H1 (cell line): ENCODE data around the gene PALM3. TPM values are rescaled to one million over a fixed set of nuclear protein-coding genes. Genes with fewer than 3 reads are reported as not detected.
A peak's percentile ranks its signal among the peaks of the same experiment; 100 is the strongest.

ENCODE experiments used
- CTCF ChIA-PET: fragments of 300-600 bp; sonication (Branson Sonifier 250); formaldehyde crosslinking; loops from one replicate; lab custom pipeline; 2021; ENCODE audit not compliant: partially characterized antibody; lab: Charles Lee
- POLR2A ChIA-PET: fragments of 300-600 bp; sonication (Branson Sonifier 250); formaldehyde crosslinking; loops from one replicate; lab custom pipeline; 2021; ENCODE audit warnings: inconsistent platforms; ENCODE audit not compliant: partially characterized antibody; lab: Charles Lee
- DNase-seq, 2 experiments: peaks; one replicate each; pipeline versions ENCODE4 v3.0.0 to v3.0.0-alpha.2; 2010 to 2022; ENCODE audit warnings: low spot score in 2 of 2, low read depth in 1 of 2, mixed read lengths in 1 of 2
- FAIRE-seq: peaks from 2 replicates; lab custom pipeline; 2011; peaks lifted over from hg19 to GRCh38; lab: Jason Lieb, UNC
- H2AFZ ChIP-seq: 2 replicates; pipeline ENCODE4 v1.8.1; 2012; ENCODE audit warnings: low read length, inconsistent platforms
- H2AK5ac ChIP-seq: 2 replicates; pipeline ENCODE4 v1.6.1; 2013; ENCODE audit warnings: low read depth, low read length
- H2BK120ac ChIP-seq: replicated peaks from 2 replicates; pipeline ENCODE3; 2013; ENCODE audit warnings: low read depth, low read length, inconsistent platforms
- H2BK12ac ChIP-seq: 2 replicates; pipeline ENCODE4 v1.6.1; 2013; ENCODE audit warnings: low read depth, low read length
- H2BK15ac ChIP-seq: 2 replicates; pipeline ENCODE4 v1.6.1; 2013; ENCODE audit warnings: low read length
- H2BK20ac ChIP-seq: 2 replicates; pipeline ENCODE4 v1.6.1; 2013; ENCODE audit warnings: low read length
- H2BK5ac ChIP-seq: 2 replicates; pipeline ENCODE4 v1.6.1; 2013; ENCODE audit warnings: low read depth, low read length
- H3K14ac ChIP-seq: 2 replicates; pipeline ENCODE4 v1.6.1; 2013; ENCODE audit warnings: inconsistent platforms; ENCODE audit not compliant: insufficient read length
- H3K18ac ChIP-seq: 2 replicates; pipeline ENCODE4 v1.6.1; 2013; ENCODE audit warnings: low read length; ENCODE audit errors: extremely low read depth
- H3K23ac ChIP-seq: 2 replicates; pipeline ENCODE4 v1.6.1; 2013; ENCODE audit warnings: inconsistent platforms; ENCODE audit not compliant: insufficient read length
- H3K23me2 ChIP-seq: 2 replicates; pipeline ENCODE4 v1.6.1; 2013; ENCODE audit warnings: low read depth, low read length
- H3K27ac ChIP-seq: 2 replicates; pipeline ENCODE4 v1.6.1; 2011; ENCODE audit warnings: low read depth, low read length, inconsistent platforms
- H3K27me3 ChIP-seq, 4 experiments: replicated peaks in 1 of 4; 1 replicate in 1 of 4; 2 replicates in 3 of 4; pipeline versions ENCODE4 v1.6.1 to v1.8.1; 2011 to 2013; ENCODE audit warnings: low read length in 3 of 4, mild to moderate bottlenecking in 3 of 4, inconsistent platforms in 2 of 4, mixed read lengths in 2 of 4, moderate library complexity in 1 of 4; ENCODE audit not compliant: control insufficient read depth in 3 of 4, insufficient read depth in 3 of 4; ENCODE audit errors: extremely low read depth in 1 of 4
- H3K36me3 ChIP-seq, 4 experiments: 2 replicates each; pipeline versions ENCODE4 v1.6.1 to v1.8.1; 2011 to 2013; ENCODE audit warnings: mild to moderate bottlenecking in 4 of 4, low read length in 3 of 4, moderate library complexity in 2 of 4, control low read depth in 1 of 4, inconsistent platforms in 1 of 4; ENCODE audit not compliant: insufficient read depth in 4 of 4, control insufficient read depth in 2 of 4
- H3K4ac ChIP-seq: replicated peaks from 2 replicates; pipeline ENCODE3; 2013; ENCODE audit warnings: low read length, low read depth, mixed read lengths, inconsistent platforms; ENCODE audit not compliant: insufficient read length
- H3K4me1 ChIP-seq, 4 experiments: replicated peaks in 1 of 4; 1 replicate in 1 of 4; 2 replicates in 3 of 4; pipeline versions ENCODE4 v1.6.1 to v1.8.1; 2011 to 2013; ENCODE audit warnings: low read length in 3 of 4, inconsistent platforms in 2 of 4, mixed read lengths in 1 of 4; ENCODE audit not compliant: insufficient read depth in 4 of 4, control insufficient read depth in 3 of 4
- H3K4me2 ChIP-seq, 2 experiments: 2 replicates each; pipeline versions ENCODE4 v1.6.1 to v1.8.1; 2011 to 2013; ENCODE audit warnings: low read depth in 2 of 2, low read length in 2 of 2, control low read depth in 1 of 2, inconsistent platforms in 1 of 2, mild to moderate bottlenecking in 1 of 2; ENCODE audit not compliant: insufficient read depth in 1 of 2
- H3K4me3 ChIP-seq, 4 experiments: fragments of 200-600, 300-600 bp in 1 of 4; sonication (generic), shearing (Covaris generic), sonication (Bioruptor Twin) in 1 of 4; 2 replicates each; pipeline versions ENCODE4 v1.5.1 to v1.8.1; 2011 to 2016; ENCODE audit warnings: low read length in 4 of 4, low read depth in 3 of 4, control low read depth in 2 of 4, inconsistent platforms in 2 of 4, mild to moderate bottlenecking in 2 of 4, mixed read lengths in 1 of 4, moderate library complexity in 1 of 4; ENCODE audit not compliant: insufficient read depth in 2 of 4; ENCODE audit errors: extremely low read depth in 1 of 4
- H3K56ac ChIP-seq: replicated peaks from 2 replicates; pipeline ENCODE3; 2013; ENCODE audit warnings: low read depth, mild to moderate bottlenecking, mixed read lengths, low read length, inconsistent platforms; ENCODE audit not compliant: insufficient read length
- H3K79me1 ChIP-seq: 2 replicates; pipeline ENCODE4 v1.6.1; 2013; ENCODE audit warnings: low read depth, low read length, control low read depth
- H3K79me2 ChIP-seq, 2 experiments: 2 replicates each; pipeline versions ENCODE4 v1.6.1 to v1.8.1; 2012 to 2013; ENCODE audit warnings: low read length in 2 of 2, mild to moderate bottlenecking in 2 of 2, inconsistent platforms in 1 of 2; ENCODE audit not compliant: insufficient read depth in 2 of 2, control insufficient read depth in 1 of 2
- H3K9ac ChIP-seq, 4 experiments: replicated peaks in 1 of 4; 1 replicate in 1 of 4; 2 replicates in 3 of 4; pipeline versions ENCODE4 v1.6.1 to v1.8.1; 2011 to 2013; ENCODE audit warnings: low read depth in 3 of 4, low read length in 3 of 4, control low read depth in 2 of 4, mild to moderate bottlenecking in 2 of 4, moderate library complexity in 2 of 4, inconsistent platforms in 1 of 4; ENCODE audit errors: extremely low read depth in 1 of 4
- H3K9me3 ChIP-seq, 2 experiments: 2 replicates each; pipeline versions ENCODE4 v1.6.1 to v1.8.1; 2012 to 2013; ENCODE audit warnings: mild to moderate bottlenecking in 2 of 2, moderate library complexity in 2 of 2, control low read depth in 1 of 2, inconsistent platforms in 1 of 2, low read depth in 1 of 2, low read length in 1 of 2, mixed read lengths in 1 of 2; ENCODE audit not compliant: insufficient read depth in 2 of 2
- H4K20me1 ChIP-seq, 2 experiments: replicated peaks in 1 of 2; 2 replicates each; pipeline versions ENCODE3 to v1.8.1; 2011 to 2013; ENCODE audit warnings: inconsistent platforms in 2 of 2, low read length in 2 of 2, mild to moderate bottlenecking in 1 of 2; ENCODE audit not compliant: insufficient read depth in 2 of 2, control insufficient read depth in 1 of 2
- H4K5ac ChIP-seq: 2 replicates; pipeline ENCODE4 v1.6.1; 2013; ENCODE audit warnings: low read length, low read depth, mixed read lengths, inconsistent platforms; ENCODE audit not compliant: insufficient read length
- H4K8ac ChIP-seq: 2 replicates; pipeline ENCODE4 v1.8.0; 2013; ENCODE audit warnings: mild to moderate bottlenecking, moderate library complexity, low read length, inconsistent platforms; ENCODE audit not compliant: insufficient read depth; ENCODE audit errors: extremely low read depth
- H4K91ac ChIP-seq: replicated peaks from 2 replicates; pipeline ENCODE3; 2013; ENCODE audit warnings: low read length, mixed read lengths, inconsistent platforms; ENCODE audit not compliant: insufficient read length
- BACH1 ChIP-seq: IDR thresholded peaks from 2 replicates; pipeline ENCODE4 v1.6.1; 2012; ENCODE audit warnings: low read length, improper control_type of control experiment
- CHD1 ChIP-seq: IDR thresholded peaks from 2 replicates; pipeline ENCODE4 v1.6.1; 2012; ENCODE audit warnings: low read depth, low read length, improper control_type of control experiment
- EZH2 ChIP-seq: fragments of 200-600 bp; sonication (generic); IDR thresholded peaks from 2 replicates; pipeline ENCODE4 v1.7.1; 2012; ENCODE audit warnings: low read depth, mild to moderate bottlenecking, moderate library complexity, low read length, inconsistent platforms; ENCODE audit not compliant: severe bottlenecking
- GABPA ChIP-seq: IDR thresholded peaks from 2 replicates; pipeline ENCODE4 v1.6.1; 2011; ENCODE audit warnings: mild to moderate bottlenecking, low read length, moderate library complexity, borderline replicate concordance; ENCODE audit not compliant: insufficient read depth
- JUND ChIP-seq: IDR thresholded peaks from 2 replicates; pipeline ENCODE4 v1.6.1; 2011; ENCODE audit warnings: mild to moderate bottlenecking, improper control_type of control experiment, low read length
- KDM5A ChIP-seq: fragments of 200-600 bp; IDR thresholded peaks from 2 replicates; pipeline ENCODE4 v1.7.1; 2012; ENCODE audit warnings: mild to moderate bottlenecking, low read length, inconsistent platforms, mixed read lengths
- MAX ChIP-seq: IDR thresholded peaks from 2 replicates; pipeline ENCODE4 v1.6.1; 2012; ENCODE audit warnings: inconsistent platforms
- RNF2 ChIP-seq: fragments of 200-900, 300-1000 bp; sonication (generic); IDR thresholded peaks from 2 replicates; pipeline ENCODE4 v1.7.1; 2016; ENCODE audit warnings: borderline replicate concordance, low read depth, mild to moderate bottlenecking, antibody characterized with exemption, low read length; ENCODE audit not compliant: poor library complexity, severe bottlenecking; ENCODE audit errors: missing control alignments
- SP2 ChIP-seq: IDR thresholded peaks from 2 replicates; pipeline ENCODE4 v1.6.1; 2012; ENCODE audit warnings: mild to moderate bottlenecking, low read length, inconsistent platforms
- TEAD4 ChIP-seq: IDR thresholded peaks from 2 replicates; pipeline ENCODE4 v1.6.1; 2012; ENCODE audit warnings: low read depth, low read length, inconsistent platforms, mixed read lengths
- YY1 ChIP-seq: IDR thresholded peaks from 2 replicates; pipeline ENCODE4 v1.6.1; 2011; ENCODE audit warnings: low read depth, mild to moderate bottlenecking, low read length
- WGBS, 2 experiments: shearing (Covaris generic) in 1 of 2; methylation state at CpG; one replicate each; pipeline versions ENCODE4 v1.1.6 to v1.1.7; 2013 to 2015; ENCODE audit warnings: low lambda C conversion rate in 2 of 2, mixed read lengths in 2 of 2, inconsistent platforms in 1 of 2, low coverage in 1 of 2, missing lambda C conversion rate in 1 of 2; ENCODE audit not compliant: insufficient replicate concordance in 2 of 2, insufficient coverage in 1 of 2, insufficient read length in 1 of 2; ENCODE audit errors: extremely low coverage in 1 of 2, missing lambda C conversion rate in 1 of 2; 5-methylcytosine and 5-hydroxymethylcytosine counted together
- polyA plus RNA-seq, 7 experiments: library from polyadenylated mRNA; depleted of rRNA in 3 of 7; stranded (reverse) in 5 of 7; unstranded in 2 of 7; fragments of >200 nt in 5 of 7; fragments of 200-250 nt in 2 of 7; gene quantifications; 1 replicate in 5 of 7; 2 replicates in 1 of 7; 4 replicates in 1 of 7; pipeline versions ENCODE4 v1.2.1 to v1.2.3, GENCODE V29; 2011 to 2013; ENCODE audit warnings: missing spikeins in 2 of 7, mixed read lengths in 2 of 7
- total RNA-seq: library from RNA; stranded (reverse); fragmentation: NEBNext Ultra II Directional; extraction: Animal tissue kit (Norgen Biotek cat#: 25700); gene quantifications from 2 replicates; pipeline ENCODE4 v1.2.1, GENCODE V29; 2021

The PALM3 gene
- total and polyA plus RNA-seq, 2 of the 8 experiments (the other 6 are each of a cell fraction or from before 2014, with no cell fraction given), result 5.8 to 31.3 TPM

GRCh38 chr19:14072535-14073260, 10.8 kb upstream of the PALM3 start, which contains the start of gene MISP3:
Gene MISP3 (plus strand): TSS chr19:14072786. CDS start chr19:14073310, 524 bp downstream.
- H2BK5ac ChIP-seq, result peak within 1 kb of the TSS; percentile 60; the same call in 1 of the 2 replicates
- FAIRE-seq (no peak), DNase-seq (no peak)
- H3K79me2 ChIP-seq, result no peaks in the 10 kb centered on the region
- no peaks in the 10 kb centered on the region for H3K79me1 ChIP-seq
- peak within 1 kb of the TSS; percentile 18 for H4K5ac ChIP-seq
- H3K56ac ChIP-seq, result peak within 1 kb of the TSS; percentile 64
- no peak within 1 kb of the TSS; the same call in none of the 2 replicates for H2BK15ac ChIP-seq
- peaks cover 17 to 40% (median 32%) of the 10 kb centered on the region in 4 experiments for H3K27me3 ChIP-seq
- no peak within 1 kb of the TSS for H3K14ac ChIP-seq
- H3K23me2 ChIP-seq, result peaks cover 18% of the 10 kb centered on the region; the same call in 1 of the 2 replicates
- peak within 1 kb of the TSS; percentile 66 for H4K8ac ChIP-seq
- WGBS, 2 experiments, result 10% methylated on average over 29 of the region's 51 CpGs; no CpG with 5 or more reads in 1 of the 2 experiments
- H3K23ac ChIP-seq, result no peak within 1 kb of the TSS
- peak within 1 kb of the TSS; percentile 19; the same call in 1 of the 2 replicates for H3K18ac ChIP-seq
- H2BK12ac ChIP-seq, result peak within 1 kb of the TSS; percentile 50; the same call in 1 of the 2 replicates
- H3K27ac ChIP-seq, result no peak within 1 kb of the TSS
- H3K4me3 ChIP-seq, result peak within 1 kb of the TSS; percentile 46 to 66 (median 50)
- peaks cover 0 to 15% (median 9%) of the 10 kb centered on the region in 4 experiments; a peak in 5 of 7 replicates for H3K4me1 ChIP-seq
- no peaks in the 10 kb centered on the region for H3K36me3 ChIP-seq
- H3K4ac ChIP-seq, result no peak within 1 kb of the TSS
- H4K20me1 ChIP-seq, result peaks cover 0 to 2% of the 10 kb centered on the region in 2 experiments
- ChIA-PET POLR2A (interaction anchor here (1.0 to 2.6 kb wide), 4 partner anchors 7 to 191 kb away, joined by 3 to 10 read pairs (median 4); partner anchors contain the start of gene ASF1B), CTCF (interaction anchor here (0.6 to 7.0 kb wide), 27 partner anchors 10 to 275 kb away, joined by 3 to 103 read pairs (median 6); partner anchors contain the start of genes BRME1, C19orf67, CC2D1A and IL27RA)
- no peak within 1 kb of the TSS for H2AK5ac ChIP-seq
- H2BK120ac ChIP-seq, result no peak within 1 kb of the TSS
- H2BK20ac ChIP-seq, result no peak within 1 kb of the TSS
- H3K9me3 ChIP-seq, result no peaks in the 10 kb centered on the region; a peak in 1 of 4 replicates
- H3K4me2 ChIP-seq, result peak within 1 kb of the TSS; percentile 57 to 98
- H3K9ac ChIP-seq, result no peak within 1 kb of the TSS; a peak in 1 of 7 replicates
- peak within 1 kb of the TSS; percentile 90; the same call in 1 of the 2 replicates for H2AFZ ChIP-seq
- peak within 1 kb of the TSS; percentile 65 for H4K91ac ChIP-seq
- TF ChIP-seq TEAD4, result no peak
- TF ChIP-seq BACH1, result no peak
- TF ChIP-seq SP2, result no peak
- peak; percentile 58 for TF ChIP-seq RNF2
- TF ChIP-seq CHD1, result no peak
- TF ChIP-seq KDM5A, result no peak
- TF ChIP-seq GABPA, result no peak
- no peak for TF ChIP-seq MAX
- TF ChIP-seq YY1, result no peak
- peak; percentile 56 for TF ChIP-seq EZH2
- no peak for TF ChIP-seq JUND
